ENCODE measurements around the gene CCR5. TPM values are rescaled to one million over a fixed set of nuclear protein-coding genes. Genes with fewer than 3 reads are reported as not detected.

Gene CCR5
- total RNA-seq, 1 donor from 2014 or later = 0.22 TPM

DNA sequence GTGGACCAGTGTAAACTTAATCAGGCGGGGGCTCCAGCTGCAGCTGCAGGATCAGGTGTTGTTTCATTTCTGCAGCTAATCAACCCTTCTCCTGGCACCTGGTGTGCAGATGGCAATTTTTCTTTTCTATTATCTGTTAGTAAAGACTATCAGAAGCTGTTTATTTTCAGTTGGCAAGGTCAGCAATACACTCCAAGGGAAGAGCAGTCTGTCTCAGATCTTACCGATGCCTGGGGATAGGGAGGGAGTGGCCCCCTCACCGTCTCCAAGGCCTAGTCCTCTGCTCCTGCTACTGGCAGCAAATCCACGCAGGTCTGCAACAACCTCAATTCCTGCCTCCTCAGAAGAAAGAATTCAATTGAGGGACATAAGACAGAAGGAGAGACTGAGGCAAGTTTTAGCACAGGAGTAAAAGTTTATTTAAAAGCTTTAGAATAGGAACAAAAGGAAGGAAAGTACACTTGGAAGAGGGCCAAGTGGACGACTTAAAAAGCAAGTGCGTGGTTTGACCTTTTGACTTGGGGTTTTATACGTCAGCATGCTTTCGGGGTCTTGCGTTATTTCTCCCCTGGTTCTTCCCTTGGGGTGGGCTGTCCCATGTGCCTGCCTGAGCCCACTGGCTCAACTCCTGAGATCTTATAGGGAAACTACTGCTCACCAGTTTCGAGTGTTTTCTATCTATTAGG is 45.5 kb downstream of the CCR5 start:
- DNase-seq (ENCODE audit: extremely low spot score, unreplicated experiment) = no peak
- H3K36me3 Mint-ChIP-seq = no peaks in the 10 kb centered on the region
- no peaks in the 10 kb centered on the region for H3K27me3 Mint-ChIP-seq
- TF ChIP-seq, protein P1, sequence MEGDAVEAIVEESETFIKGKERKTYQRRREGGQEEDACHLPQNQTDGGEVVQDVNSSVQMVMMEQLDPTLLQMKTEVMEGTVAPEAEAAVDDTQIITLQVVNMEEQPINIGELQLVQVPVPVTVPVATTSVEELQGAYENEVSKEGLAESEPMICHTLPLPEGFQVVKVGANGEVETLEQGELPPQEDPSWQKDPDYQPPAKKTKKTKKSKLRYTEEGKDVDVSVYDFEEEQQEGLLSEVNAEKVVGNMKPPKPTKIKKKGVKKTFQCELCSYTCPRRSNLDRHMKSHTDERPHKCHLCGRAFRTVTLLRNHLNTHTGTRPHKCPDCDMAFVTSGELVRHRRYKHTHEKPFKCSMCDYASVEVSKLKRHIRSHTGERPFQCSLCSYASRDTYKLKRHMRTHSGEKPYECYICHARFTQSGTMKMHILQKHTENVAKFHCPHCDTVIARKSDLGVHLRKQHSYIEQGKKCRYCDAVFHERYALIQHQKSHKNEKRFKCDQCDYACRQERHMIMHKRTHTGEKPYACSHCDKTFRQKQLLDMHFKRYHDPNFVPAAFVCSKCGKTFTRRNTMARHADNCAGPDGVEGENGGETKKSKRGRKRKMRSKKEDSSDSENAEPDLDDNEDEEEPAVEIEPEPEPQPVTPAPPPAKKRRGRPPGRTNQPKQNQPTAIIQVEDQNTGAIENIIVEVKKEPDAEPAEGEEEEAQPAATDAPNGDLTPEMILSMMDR (conservative IDR thresholded peaks at IDR 0.05) = no peak
- no peaks in the 10 kb centered on the region for H3K9me3 Mint-ChIP-seq
- H3K4me3 Mint-ChIP-seq = no peak overlapping the region
- peak overlapping the region; percentile 1 for H3K27ac Mint-ChIP-seq
- H3K4me1 Mint-ChIP-seq (ENCODE audit: unreplicated experiment) = peaks cover 9% of the 10 kb centered on the region

DNA sequence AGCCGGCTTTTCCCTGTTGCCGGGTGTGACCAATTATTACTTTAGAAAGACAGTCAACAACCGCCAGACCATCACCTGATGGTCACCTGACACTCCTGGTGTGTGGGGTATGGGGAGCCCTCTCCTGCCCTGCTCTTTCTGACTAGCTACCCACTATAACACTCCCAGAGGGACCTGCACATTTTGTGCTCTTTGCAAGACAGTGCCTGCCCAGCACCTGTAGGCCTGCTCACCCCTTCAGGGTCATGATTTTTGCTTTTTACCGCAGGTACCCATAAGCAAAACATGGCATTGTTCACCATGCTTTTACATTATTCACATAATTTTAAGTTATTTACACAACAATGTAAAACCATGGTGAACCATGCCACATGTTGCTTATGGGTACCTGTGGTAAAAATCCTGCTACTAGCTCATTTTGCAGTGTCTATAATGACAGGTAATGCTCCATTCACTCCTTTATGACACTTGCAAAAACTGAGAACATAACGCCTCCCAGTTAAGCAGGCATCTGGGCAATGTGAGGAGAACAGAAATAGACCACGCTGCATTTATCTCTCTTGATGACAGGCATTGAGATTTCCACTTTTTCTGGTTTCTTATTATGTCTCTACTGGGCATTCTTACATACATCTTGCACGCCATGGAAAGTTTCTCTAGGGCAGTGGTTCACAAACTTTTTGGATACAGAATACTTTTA is 46.2 kb downstream of the CCR5 start:
- H3K27ac Mint-ChIP-seq = no peak overlapping the region
- DNase-seq (ENCODE audit: extremely low spot score, unreplicated experiment) = no peak
- H3K36me3 Mint-ChIP-seq = no peaks in the 10 kb centered on the region
- TF ChIP-seq, protein P1 (conservative IDR thresholded peaks at IDR 0.05) = no peak
- no peaks in the 10 kb centered on the region for H3K9me3 Mint-ChIP-seq
- H3K27me3 Mint-ChIP-seq = no peaks in the 10 kb centered on the region
- no peak overlapping the region for H3K4me3 Mint-ChIP-seq
- peaks cover 9% of the 10 kb centered on the region for H3K4me1 Mint-ChIP-seq (ENCODE audit: unreplicated experiment)

DNA sequence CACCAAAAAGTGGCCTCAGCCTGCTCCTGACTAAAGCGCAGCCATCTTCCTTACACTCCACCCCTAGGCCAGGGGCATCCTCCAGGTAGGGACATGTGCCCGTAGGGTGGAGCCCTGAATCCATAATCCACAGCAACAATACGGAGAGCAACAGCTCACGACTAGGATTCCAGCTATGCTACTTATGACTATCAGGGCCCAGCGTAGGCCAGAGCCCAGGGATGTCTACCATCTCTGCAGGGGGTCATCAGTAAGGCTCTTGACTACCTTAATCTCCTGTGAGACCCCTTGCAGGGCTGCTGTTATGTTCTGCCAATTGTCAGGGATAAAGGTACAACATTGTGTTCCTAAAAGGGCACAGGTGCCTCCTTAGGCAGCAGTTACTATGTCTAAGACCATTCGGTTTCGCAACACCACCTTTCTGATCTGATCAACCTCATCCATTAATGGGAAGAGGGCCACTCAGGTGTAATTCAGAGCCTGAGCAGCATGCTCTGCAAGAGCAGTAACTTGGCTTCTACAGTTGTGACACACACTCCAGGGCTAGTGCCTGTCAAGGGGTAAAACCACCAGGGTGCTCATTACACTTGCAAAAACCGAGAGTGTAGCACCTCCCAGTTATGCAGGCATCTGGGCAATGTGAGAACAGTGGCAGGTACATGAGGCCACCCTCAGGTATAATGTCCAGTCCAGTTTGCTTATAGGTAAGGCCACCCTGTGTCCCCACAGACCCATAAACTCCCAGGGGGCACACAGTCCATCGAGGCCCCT is 47.3 kb downstream of the CCR5 start:
- TF ChIP-seq, protein P1 (conservative IDR thresholded peaks at IDR 0.05) = no peak
- H3K4me1 Mint-ChIP-seq (ENCODE audit: unreplicated experiment) = peaks cover 9% of the 10 kb centered on the region
- DNase-seq (ENCODE audit: extremely low spot score, unreplicated experiment) = no peak
- no peaks in the 10 kb centered on the region for H3K27me3 Mint-ChIP-seq
- no peak overlapping the region for H3K4me3 Mint-ChIP-seq
- H3K9me3 Mint-ChIP-seq = no peaks in the 10 kb centered on the region
- H3K27ac Mint-ChIP-seq = no peak overlapping the region
- H3K36me3 Mint-ChIP-seq = no peaks in the 10 kb centered on the region

DNA sequence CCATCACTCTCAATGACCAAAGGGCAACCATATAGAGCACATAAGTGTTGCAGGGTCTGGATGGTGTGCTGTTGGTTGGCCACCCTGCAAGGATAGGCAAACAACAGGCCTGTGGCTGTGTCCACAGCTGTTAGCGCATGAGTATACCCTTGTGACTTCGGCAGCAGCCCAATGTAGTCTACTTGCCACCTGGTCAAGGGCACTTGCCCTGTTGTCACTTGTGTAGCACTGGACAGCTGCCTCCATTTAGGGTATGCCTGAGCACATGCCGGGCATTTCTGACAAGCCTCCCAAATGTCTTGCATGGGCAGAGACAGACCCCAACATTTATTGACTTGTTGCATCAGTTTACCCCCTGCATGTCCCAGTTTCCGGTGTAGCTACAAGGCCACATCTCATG is 49.1 kb downstream of the CCR5 start:
- peaks cover 9% of the 10 kb centered on the region for H3K4me1 Mint-ChIP-seq (ENCODE audit: unreplicated experiment)
- H3K4me3 Mint-ChIP-seq = no peak overlapping the region

DNA sequence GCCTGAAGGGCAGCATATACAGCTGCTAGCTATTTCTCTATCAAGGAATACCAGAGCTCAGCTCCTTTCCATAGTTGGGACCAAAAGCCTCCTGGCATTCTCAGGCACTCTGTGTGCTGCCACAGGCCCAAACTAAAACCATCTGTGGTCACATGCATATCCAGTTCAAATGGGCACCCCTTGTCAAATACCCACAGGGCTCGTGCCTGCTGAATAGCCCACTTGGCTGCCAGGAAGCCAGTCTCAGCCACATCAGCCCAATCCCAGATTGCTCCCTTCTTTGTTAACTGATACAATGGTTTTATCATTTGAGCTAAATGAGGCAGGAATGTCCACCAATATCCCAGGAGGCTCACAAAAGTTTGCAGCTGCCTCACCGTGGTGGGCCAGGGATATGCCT is 50.2 kb downstream of the CCR5 start:
- H3K4me3 Mint-ChIP-seq = no peak overlapping the region
- H3K9me3 Mint-ChIP-seq = no peaks in the 10 kb centered on the region
- no peak for DNase-seq (ENCODE audit: extremely low spot score, unreplicated experiment)
- no peak overlapping the region for H3K27ac Mint-ChIP-seq
- TF ChIP-seq, protein P1 (conservative IDR thresholded peaks at IDR 0.05) = no peak
- H3K36me3 Mint-ChIP-seq = no peaks in the 10 kb centered on the region
- no peaks in the 10 kb centered on the region for H3K27me3 Mint-ChIP-seq
- peaks cover 5% of the 10 kb centered on the region for H3K4me1 Mint-ChIP-seq (ENCODE audit: unreplicated experiment)

More for the DNA sequence above, 49.1 kb downstream of the CCR5 start:
- no peaks in the 10 kb centered on the region for H3K27me3 Mint-ChIP-seq
- TF ChIP-seq, protein P1 (conservative IDR thresholded peaks at IDR 0.05) = no peak
- no peak overlapping the region for H3K27ac Mint-ChIP-seq
- no peaks in the 10 kb centered on the region for H3K9me3 Mint-ChIP-seq
- DNase-seq (ENCODE audit: extremely low spot score, unreplicated experiment) = no peak
- H3K36me3 Mint-ChIP-seq = no peaks in the 10 kb centered on the region

Measured in type B pancreatic cell (in vitro differentiated cells).